HG03045 (cell line): ENCODE results near the gene KRT17.
"Not testable (repeated sequence)": the region's sequence is repeated elsewhere in the genome, so short reads cannot be mapped to it uniquely, and the experiment has no call there.

Experiments used
- ATAC-seq: cut with Tn5 transposase; IDR thresholded peaks from one replicate; pipeline ENCODE4 v1.9.1; 2021; ENCODE audit warnings: mild to moderate bottlenecking, moderate library complexity; ENCODE audit not compliant: unreplicated experiment

KRT17 gene

GRCh38 chr17:41600318-41600717 is 24.1 kb downstream of the KRT17 start:
- no peak for ATAC-seq

- ATAC-seq, result no peak
Observed at GRCh38 chr17:41599680-41600079, 24.7 kb downstream of the KRT17 start.

GRCh38 chr17:41595585-41595984 is 28.8 kb downstream of the KRT17 start:
- ATAC-seq, result no peak

- ATAC-seq, result no peak
Observed at GRCh38 chr17:41594363-41594915, 29.9 kb downstream of the KRT17 start.

GRCh38 chr17:41593306-41593981 is 30.9 kb downstream of the KRT17 start:
- no peak for ATAC-seq

- no peak for ATAC-seq
Observed at GRCh38 chr17:41592601-41593305, 31.6 kb downstream of the KRT17 start.

- ATAC-seq, result no peak
Observed at GRCh38 chr17:41589301-41589700, 35.1 kb downstream of the KRT17 start.

GRCh38 chr17:41588126-41588810 is 36.1 kb downstream of the KRT17 start:
- no peak for ATAC-seq

- ATAC-seq, result no peak
Observed at GRCh38 chr17:41586863-41587495, 37.4 kb downstream of the KRT17 start, which contains the start of gene KRT14. Gene KRT14 (minus strand): TSS chr17:41586895. CDS start chr17:41586834, 61 bp downstream.

GRCh38 chr17:41585301-41586056 is 38.9 kb downstream of the KRT17 start:
- no peak for ATAC-seq

GRCh38 chr17:41584331-41584927 is 39.9 kb downstream of the KRT17 start:
- ATAC-seq, result not testable (repeated sequence)

GRCh38 chr17:41583137-41584127 is 40.9 kb downstream of the KRT17 start:
- ATAC-seq, result no peak

GRCh38 chr17:41582061-41582968 is 42.1 kb downstream of the KRT17 start:
- ATAC-seq, result not testable (repeated sequence)

- ATAC-seq, result no peak
Observed at GRCh38 chr17:41581366-41582060, 42.9 kb downstream of the KRT17 start.

- ATAC-seq, result no peak
Observed at GRCh38 chr17:41580687-41581365, 43.5 kb downstream of the KRT17 start.

- no peak for ATAC-seq
Observed at GRCh38 chr17:41580244-41580575, 44.2 kb downstream of the KRT17 start.
